ENCODE measurements around the gene ITGA1. TPM values are rescaled to one million over a fixed set of nuclear protein-coding genes. Genes with fewer than 3 reads are reported as not detected.

The ITGA1 gene
- total RNA-seq, 2 experiments from 2014 or later = not detected

DNA sequence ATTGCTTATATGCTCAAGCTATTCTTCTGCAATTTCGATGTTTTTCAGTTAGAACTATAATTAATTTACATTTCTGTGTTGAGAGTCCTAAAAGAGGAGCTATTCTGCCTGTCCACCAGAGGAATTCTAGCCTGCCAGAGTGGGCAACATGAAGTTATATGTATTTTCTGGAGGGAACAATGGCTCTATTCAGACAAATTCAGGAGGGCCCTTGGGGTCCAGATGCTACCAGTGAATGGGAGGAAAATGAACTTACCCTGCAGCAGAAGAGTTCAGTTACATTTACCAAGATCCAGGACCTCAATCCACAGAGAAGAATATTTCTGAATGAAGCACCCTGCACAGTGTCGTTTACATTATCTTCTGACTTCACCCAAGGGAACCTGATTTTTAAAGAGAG is 80.7 kb downstream of the ITGA1 start:
- intact Hi-C loops (cut with micrococcal nuclease; ENCODE audit: unreplicated experiment) = no loop called here
- POLR2A ChIA-PET = interaction anchor here (0.6 kb wide), 1 partner anchor 1887 kb away, joined by 3 read pairs; no protein-coding TSS in a partner anchor
- H2AFZ ChIP-seq (ENCODE audit: low read length) = no peak overlapping the region
- no TSS peak for BruUV-seq (replicated peaks)
- H3K79me2 ChIP-seq (ENCODE audit: insufficient read depth, low read depth, low read length) = no peaks in the 10 kb centered on the region
- no peak overlapping the region for H3K4me3 ChIP-seq (ENCODE audit: low read depth, low read length, poor library complexity, severe bottlenecking)
- CTCF ChIA-PET (ENCODE audit: unreplicated experiment) = interaction anchor here (0.6 kb wide), 1 partner anchor 62 kb away, joined by 9 read pairs; no protein-coding TSS in a partner anchor
- H3K4me1 ChIP-seq (ENCODE audit: insufficient read depth, low read length, poor library complexity, severe bottlenecking) = no peaks in the 10 kb centered on the region
- no peak for DNase-seq (ENCODE audit: low spot score)
- no peaks in the 10 kb centered on the region for H3K9me3 ChIP-seq (ENCODE audit: low read length)
- no peaks in the 10 kb centered on the region for H3K36me3 ChIP-seq (ENCODE audit: insufficient read depth, low read length)
- H3K9me2 ChIP-seq (ENCODE audit: insufficient read depth, low read length) = no peaks in the 10 kb centered on the region
- H4K20me1 ChIP-seq (ENCODE audit: insufficient read depth, low read length) = no peaks in the 10 kb centered on the region
- no peak for TF ChIP-seq EZH2phosphoT487 (IDR thresholded peaks at IDR 0.05; ENCODE audit: borderline replicate concordance, low read depth, low read length)
- TF ChIP-seq, protein P1, sequence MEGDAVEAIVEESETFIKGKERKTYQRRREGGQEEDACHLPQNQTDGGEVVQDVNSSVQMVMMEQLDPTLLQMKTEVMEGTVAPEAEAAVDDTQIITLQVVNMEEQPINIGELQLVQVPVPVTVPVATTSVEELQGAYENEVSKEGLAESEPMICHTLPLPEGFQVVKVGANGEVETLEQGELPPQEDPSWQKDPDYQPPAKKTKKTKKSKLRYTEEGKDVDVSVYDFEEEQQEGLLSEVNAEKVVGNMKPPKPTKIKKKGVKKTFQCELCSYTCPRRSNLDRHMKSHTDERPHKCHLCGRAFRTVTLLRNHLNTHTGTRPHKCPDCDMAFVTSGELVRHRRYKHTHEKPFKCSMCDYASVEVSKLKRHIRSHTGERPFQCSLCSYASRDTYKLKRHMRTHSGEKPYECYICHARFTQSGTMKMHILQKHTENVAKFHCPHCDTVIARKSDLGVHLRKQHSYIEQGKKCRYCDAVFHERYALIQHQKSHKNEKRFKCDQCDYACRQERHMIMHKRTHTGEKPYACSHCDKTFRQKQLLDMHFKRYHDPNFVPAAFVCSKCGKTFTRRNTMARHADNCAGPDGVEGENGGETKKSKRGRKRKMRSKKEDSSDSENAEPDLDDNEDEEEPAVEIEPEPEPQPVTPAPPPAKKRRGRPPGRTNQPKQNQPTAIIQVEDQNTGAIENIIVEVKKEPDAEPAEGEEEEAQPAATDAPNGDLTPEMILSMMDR (conservative IDR thresholded peaks at IDR 0.05; ENCODE audit: low read length) = no peak
- H3K27ac ChIP-seq (ENCODE audit: low read depth, low read length, poor library complexity, severe bottlenecking) = no peak overlapping the region
- no peak overlapping the region for H3K4me2 ChIP-seq (ENCODE audit: low read length)

DNA sequence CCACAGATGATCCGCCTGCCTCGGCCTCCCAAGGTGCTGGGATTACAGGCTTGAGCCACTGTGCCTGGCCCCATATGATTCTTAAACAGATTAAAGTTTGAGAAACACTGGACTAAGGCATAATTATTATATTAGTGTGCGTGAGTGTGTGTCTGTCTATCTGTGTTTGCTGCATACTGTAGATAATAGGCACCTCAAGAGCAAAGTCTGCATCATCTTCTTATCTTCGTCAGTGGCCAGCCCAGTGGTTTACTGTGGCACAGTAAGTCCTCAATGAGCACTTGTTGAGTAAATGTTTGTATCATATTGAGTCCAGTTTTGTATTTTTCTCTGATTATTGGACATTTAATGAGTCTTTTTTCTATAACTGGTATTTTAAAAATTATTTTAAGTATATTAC is 81.7 kb downstream of the ITGA1 start:
- H2AFZ ChIP-seq (ENCODE audit: low read length) = no peak overlapping the region
- no peak for DNase-seq (ENCODE audit: low spot score)
- H3K79me2 ChIP-seq (ENCODE audit: insufficient read depth, low read depth, low read length) = no peaks in the 10 kb centered on the region
- no peak for TF ChIP-seq EZH2phosphoT487 (IDR thresholded peaks at IDR 0.05; ENCODE audit: borderline replicate concordance, low read depth, low read length)
- TF ChIP-seq, protein P1 (conservative IDR thresholded peaks at IDR 0.05; ENCODE audit: low read length) = no peak
- no peaks in the 10 kb centered on the region for H3K4me1 ChIP-seq (ENCODE audit: insufficient read depth, low read length, poor library complexity, severe bottlenecking)
- no peaks in the 10 kb centered on the region for H3K36me3 ChIP-seq (ENCODE audit: insufficient read depth, low read length)
- no TSS peak for BruUV-seq (replicated peaks)
- ChIA-PET CTCF (ENCODE audit: unreplicated experiment) (no interaction called here), POLR2A (no interaction called here)
- H3K4me2 ChIP-seq (ENCODE audit: low read length) = no peak overlapping the region
- H4K20me1 ChIP-seq (ENCODE audit: insufficient read depth, low read length) = no peaks in the 10 kb centered on the region
- intact Hi-C loops (cut with micrococcal nuclease; ENCODE audit: unreplicated experiment) = no loop called here
- H3K4me3 ChIP-seq (ENCODE audit: low read depth, low read length, poor library complexity, severe bottlenecking) = no peak overlapping the region
- no peaks in the 10 kb centered on the region for H3K9me3 ChIP-seq (ENCODE audit: low read length)
- H3K9me2 ChIP-seq (ENCODE audit: insufficient read depth, low read length) = no peaks in the 10 kb centered on the region
- no peak overlapping the region for H3K27ac ChIP-seq (ENCODE audit: low read depth, low read length, poor library complexity, severe bottlenecking)

- H4K20me1 ChIP-seq (ENCODE audit: insufficient read depth, low read length) = no peaks in the 10 kb centered on the region
- no TSS peak for BruUV-seq (replicated peaks)
- H3K36me3 ChIP-seq (ENCODE audit: insufficient read depth, low read length) = no peaks in the 10 kb centered on the region
- H3K9me3 ChIP-seq (ENCODE audit: low read length) = no peaks in the 10 kb centered on the region
- CTCF ChIA-PET (ENCODE audit: unreplicated experiment) = no interaction called here
- TF ChIP-seq, protein P1 (conservative IDR thresholded peaks at IDR 0.05; ENCODE audit: low read length) = no peak
- no peak for TF ChIP-seq EZH2phosphoT487 (IDR thresholded peaks at IDR 0.05; ENCODE audit: borderline replicate concordance, low read depth, low read length)
- no peaks in the 10 kb centered on the region for H3K9me2 ChIP-seq (ENCODE audit: insufficient read depth, low read length)
- H3K79me2 ChIP-seq (ENCODE audit: insufficient read depth, low read depth, low read length) = no peaks in the 10 kb centered on the region
- H3K4me1 ChIP-seq (ENCODE audit: insufficient read depth, low read length, poor library complexity, severe bottlenecking) = no peaks in the 10 kb centered on the region
- H3K27ac ChIP-seq (ENCODE audit: low read depth, low read length, poor library complexity, severe bottlenecking) = no peak overlapping the region
- H3K4me2 ChIP-seq (ENCODE audit: low read length) = no peak overlapping the region
- POLR2A ChIA-PET = no interaction called here
- H3K4me3 ChIP-seq (ENCODE audit: low read depth, low read length, poor library complexity, severe bottlenecking) = no peak overlapping the region
- no peak for DNase-seq (ENCODE audit: low spot score)
- H2AFZ ChIP-seq (ENCODE audit: low read length) = no peak overlapping the region
- intact Hi-C loops (cut with micrococcal nuclease; ENCODE audit: unreplicated experiment) = no loop called here
Measured at GRCh38 chr5:52870448-52870847, 82.7 kb downstream of the ITGA1 start.

Measured in OCI-LY7 (cell line).